T47D (cell line): ENCODE results near the gene PRDM5.
"Not testable (repeated sequence)": the region's sequence is repeated elsewhere in the genome, so short reads cannot be mapped to it uniquely, and the experiment has no call there.

Experiments
- DNase-seq, 2 experiments: peaks; one replicate each; pipeline versions ENCODE4 v3.0.0 to v3.0.0-alpha.2; 2011 to 2012; ENCODE audit warnings: low read depth in 1 of 2, low spot score in 1 of 2
- JUND ChIP-seq: IDR thresholded peaks from 2 replicates; pipeline ENCODE4 v1.6.1; 2012; ENCODE audit warnings: low read depth
- in situ Hi-C: cut with HindIII; loops from 2 replicates; pipeline ENCODE4 v1.10.0; 2016; ENCODE audit warnings: low sequenced_read_pairs, low pct_unique_long_range_greater_than_20kb

Gene PRDM5

DNA sequence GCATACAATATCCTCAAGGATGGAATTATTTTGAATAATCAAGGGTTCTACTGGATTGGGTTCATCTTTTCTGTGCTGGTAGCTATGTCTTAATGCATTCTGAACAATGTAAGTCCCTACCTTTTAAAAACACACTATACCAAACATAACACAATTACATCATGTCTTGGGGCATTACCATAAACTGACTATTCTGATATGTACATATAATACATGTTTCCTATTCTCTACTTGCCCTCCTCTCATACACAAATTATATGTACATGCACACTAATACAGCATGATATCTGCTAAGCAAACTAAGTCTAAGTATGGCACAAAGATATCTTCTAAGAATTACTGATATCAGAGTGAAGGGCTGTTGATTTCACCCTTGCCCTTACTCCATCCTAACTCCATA is 147.1 kb downstream of the PRDM5 start:
- in situ Hi-C loops = no loop called here
- DNase-seq = no peak
- TF ChIP-seq JUND = no peak

DNA sequence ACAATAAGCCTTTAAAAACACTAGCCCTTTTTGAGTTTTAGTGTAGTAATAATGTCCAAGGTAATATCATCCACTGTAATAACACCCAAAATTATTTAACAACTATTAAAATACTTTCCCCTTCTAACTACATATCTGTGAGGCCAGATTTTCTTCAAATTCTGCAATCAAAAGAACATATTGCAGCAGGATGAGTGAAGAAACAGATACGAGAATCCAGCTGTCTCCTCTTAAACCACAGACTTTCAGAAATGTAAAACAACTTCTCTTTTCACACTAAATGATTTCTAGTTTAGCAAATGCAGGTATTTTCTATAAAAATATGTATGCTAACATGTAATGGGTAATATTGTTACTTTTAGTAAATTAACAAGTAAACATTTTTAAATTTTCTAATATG is 148.9 kb downstream of the PRDM5 start:
- TF ChIP-seq JUND = no peak
- in situ Hi-C loops = no loop called here
- DNase-seq = no peak

DNA sequence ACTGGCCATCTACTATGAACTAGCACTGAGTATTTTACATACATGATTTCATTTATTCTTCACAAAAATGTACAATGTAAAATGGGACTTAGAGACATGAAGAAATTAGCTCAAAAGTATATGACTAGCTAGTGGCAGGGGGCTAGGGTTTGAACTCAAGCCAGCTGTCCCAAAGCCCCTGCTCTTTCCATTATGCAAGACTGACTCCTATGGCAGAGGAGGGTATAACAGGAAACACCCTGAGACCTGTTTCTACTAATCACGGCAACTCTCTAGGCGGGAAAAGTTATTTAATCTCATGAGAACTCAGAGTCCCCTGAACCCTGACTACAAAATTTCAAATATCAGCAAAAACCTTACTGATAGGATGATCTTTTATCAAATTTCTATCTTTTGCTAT is 150.6 kb downstream of the PRDM5 start:
- in situ Hi-C loops = no loop called here
- no peak for DNase-seq
- no peak for TF ChIP-seq JUND

DNA sequence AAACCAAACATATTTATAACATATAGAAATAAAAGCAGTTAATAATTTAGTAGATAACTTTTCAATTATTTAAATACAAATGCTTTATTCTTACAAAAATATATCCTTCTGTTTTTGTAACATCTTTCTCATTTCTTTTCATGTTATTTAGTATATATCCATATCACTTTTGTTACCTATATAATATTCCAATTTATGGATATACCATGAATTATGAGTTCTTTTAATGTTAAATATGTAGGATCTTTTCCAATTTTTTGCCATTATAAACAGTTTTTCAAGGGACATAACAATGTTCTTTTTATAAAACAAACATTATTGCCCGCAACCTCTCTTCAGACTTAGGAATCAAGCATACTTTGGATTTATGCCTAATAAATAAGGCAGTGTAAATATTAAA is 151.6 kb downstream of the PRDM5 start:
- in situ Hi-C loops = no loop called here
- TF ChIP-seq JUND = no peak

DNA sequence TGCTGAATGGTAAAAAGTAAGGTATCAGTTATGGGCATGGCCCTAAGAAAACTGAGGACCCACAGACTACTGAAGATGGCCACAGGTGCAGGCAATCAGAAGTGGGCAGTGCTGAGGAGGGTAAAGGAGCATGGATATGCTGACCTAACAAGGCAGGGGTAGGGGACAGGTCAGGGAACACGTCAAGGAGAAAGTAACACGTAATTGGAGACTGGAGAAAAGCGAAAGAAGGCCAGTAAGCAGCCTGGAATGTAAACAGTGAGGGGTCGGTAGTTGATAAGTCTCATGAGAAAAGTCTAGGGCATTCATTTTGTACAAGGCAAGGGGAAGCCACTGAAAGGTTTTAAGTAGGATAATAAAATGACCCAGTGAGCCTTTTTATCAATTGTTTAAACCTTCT is 153.3 kb downstream of the PRDM5 start:
- DNase-seq = no peak
- TF ChIP-seq JUND = no peak
- in situ Hi-C loops = no loop called here

More for the DNA sequence above, 151.6 kb downstream of the PRDM5 start:
- no peak for DNase-seq

DNA sequence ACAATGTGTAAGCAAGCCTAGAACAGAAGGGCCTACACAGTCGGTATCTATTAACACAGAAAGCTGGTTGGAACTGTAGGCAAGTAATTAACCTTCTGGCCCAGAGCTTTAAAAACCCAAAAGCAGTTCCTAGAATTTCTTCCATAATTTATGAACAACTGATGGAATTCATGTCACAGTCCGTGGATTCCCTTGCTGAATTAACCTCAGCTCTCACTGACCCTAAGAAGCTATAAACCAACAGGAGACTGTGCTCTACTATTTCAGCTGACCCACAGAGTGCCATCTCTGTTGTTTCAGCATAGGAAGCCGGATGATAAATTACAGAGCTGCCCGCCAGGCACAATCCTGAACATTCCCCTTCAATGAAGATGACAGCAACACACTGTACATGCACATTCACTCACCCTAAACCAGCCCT is 157.3 kb downstream of the PRDM5 start:
- no peak for TF ChIP-seq JUND
- in situ Hi-C loops = no loop called here
- DNase-seq = no peak

DNA sequence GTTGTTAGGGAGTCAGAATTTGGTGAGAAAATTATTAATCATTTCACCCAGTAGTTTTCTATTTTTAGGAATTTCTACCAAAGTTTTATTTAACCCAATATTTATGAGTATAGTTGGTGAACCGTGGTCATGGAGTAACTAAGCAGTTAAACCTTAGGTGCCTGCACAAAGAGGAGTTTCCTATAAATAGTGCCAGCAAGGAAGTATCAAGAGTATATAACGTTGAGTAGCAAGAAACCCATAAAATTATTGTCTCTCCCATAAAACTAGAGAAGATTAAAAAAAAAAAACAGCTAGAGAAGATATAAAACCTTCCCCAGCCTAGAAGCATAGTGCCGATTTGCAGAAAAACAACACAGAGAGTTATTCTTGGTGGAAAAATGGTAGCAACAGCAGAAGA is 158.9 kb downstream of the PRDM5 start:
- DNase-seq = no peak
- in situ Hi-C loops = no loop called here
- TF ChIP-seq JUND = no peak

DNA sequence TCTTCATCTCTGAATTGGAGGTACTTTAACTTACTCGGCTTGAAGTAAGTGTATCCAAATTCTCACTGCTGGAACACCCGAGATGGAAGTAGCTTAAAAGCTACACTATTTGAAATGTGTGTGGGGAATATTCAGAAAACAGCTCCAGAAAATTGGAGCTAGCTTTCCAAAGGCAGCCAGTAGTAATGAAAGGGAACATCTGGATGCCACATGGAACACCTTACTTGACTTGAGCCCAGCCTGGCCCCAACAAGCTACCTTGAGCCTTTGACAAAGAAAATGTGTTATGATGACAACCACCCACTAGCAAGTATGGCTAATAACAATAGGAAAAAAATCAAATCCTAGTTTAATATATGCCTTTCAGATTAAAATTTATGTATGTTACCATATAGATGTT is 161.5 kb downstream of the PRDM5 start:
- in situ Hi-C loops = no loop called here
- DNase-seq = no peak
- TF ChIP-seq JUND = no peak

DNA sequence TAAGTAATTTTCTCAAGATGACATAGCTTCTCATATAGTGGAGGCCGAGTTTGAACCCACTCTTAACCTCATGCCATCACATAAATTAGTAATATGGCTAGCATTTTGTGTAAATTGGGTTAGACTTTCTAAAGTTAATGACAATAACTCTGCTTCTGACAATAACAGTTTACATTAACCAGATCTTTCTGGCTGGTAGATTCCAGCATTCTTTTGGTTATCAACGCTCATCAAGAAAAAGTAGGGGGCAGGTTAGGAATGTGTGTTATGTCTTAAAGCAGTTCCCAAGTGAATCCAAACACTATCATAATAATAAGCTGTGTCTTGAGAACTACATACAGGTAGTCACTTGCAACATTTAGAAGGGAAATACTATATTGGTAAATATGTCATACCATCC is 162.5 kb downstream of the PRDM5 start:
- TF ChIP-seq JUND = no peak
- in situ Hi-C loops = no loop called here
- no peak for DNase-seq

DNA sequence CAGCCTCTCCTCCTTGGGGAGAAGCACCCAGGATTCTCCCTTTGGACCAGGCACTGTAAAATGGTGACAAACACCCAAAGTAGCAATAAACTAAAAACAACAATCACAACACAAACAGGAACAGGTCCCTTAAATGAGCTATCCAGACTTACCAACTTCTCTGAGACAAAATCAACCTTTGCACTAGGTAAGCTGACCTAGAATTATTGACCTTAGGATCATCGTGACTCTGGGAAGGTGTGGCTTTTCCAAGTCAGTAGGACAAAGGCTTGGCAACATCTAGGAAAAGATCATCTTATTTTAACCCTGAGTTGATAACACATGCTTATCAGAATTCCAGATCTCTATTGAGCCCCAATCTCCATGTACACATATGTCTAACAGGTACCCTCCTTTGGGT is 166.7 kb downstream of the PRDM5 start:
- no peak for DNase-seq
- no peak for TF ChIP-seq JUND
- in situ Hi-C loops = no loop called here

DNA sequence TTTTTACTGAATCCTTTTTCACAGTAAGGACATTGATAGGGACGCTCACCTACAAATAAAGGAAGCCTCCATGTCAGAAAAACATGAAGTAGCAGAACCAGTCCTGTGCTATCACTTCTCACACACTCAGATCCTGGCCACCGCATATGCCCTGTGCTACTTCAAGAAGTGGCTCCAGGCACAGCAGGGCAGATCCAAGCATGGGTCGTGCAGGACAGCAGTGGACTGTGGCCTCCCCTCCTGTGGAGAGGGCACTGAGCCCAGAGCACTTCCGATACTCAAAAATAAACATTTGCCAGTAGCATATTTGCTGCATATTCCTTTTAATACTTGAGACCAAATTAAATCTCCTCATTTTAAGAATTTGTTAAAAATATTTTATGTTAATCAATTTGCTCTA is 167.9 kb downstream of the PRDM5 start:
- in situ Hi-C loops = no loop called here
- DNase-seq = no peak
- no peak for TF ChIP-seq JUND

DNA sequence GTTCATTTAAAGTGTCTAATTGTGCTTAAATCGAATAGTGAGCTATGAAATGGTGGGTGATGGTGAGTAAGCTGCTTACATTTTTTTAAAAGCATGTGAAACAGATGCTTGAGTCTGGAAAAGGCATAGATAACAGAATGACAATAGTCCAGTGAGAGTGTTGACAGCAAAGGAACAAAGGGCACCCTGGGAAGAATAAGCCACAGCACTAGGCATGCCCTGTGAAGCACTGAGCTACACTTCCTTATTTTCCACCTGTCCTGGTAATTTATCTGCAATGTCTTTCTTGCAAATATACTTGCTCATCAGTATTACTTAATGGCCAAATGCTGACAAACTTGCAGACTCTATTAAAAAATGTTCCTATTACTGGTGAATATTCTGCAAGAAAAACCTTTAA is 168.7 kb downstream of the PRDM5 start:
- no peak for TF ChIP-seq JUND
- in situ Hi-C loops = no loop called here
- DNase-seq = no peak

DNA sequence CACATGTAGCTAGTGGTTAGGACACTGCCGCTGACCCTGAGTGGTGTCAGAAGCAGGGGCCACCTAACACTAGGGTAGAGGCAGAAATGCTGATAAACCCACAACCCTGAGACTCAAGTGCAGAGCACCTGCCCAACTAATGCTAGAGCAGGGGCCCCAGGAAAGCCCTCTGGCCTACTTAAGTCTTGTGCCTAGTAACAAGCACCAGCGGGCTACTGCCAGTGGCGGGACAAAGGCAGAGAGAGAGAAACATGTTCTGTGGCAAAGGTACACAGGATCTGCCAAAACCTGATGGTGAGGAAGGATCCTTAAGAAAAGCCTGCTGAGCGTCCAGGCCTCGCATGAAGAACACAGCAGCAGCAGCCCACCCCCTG is 172.4 kb downstream of the PRDM5 start:
- no peak for TF ChIP-seq JUND
- no peak for DNase-seq
- in situ Hi-C loops = no loop called here

DNA sequence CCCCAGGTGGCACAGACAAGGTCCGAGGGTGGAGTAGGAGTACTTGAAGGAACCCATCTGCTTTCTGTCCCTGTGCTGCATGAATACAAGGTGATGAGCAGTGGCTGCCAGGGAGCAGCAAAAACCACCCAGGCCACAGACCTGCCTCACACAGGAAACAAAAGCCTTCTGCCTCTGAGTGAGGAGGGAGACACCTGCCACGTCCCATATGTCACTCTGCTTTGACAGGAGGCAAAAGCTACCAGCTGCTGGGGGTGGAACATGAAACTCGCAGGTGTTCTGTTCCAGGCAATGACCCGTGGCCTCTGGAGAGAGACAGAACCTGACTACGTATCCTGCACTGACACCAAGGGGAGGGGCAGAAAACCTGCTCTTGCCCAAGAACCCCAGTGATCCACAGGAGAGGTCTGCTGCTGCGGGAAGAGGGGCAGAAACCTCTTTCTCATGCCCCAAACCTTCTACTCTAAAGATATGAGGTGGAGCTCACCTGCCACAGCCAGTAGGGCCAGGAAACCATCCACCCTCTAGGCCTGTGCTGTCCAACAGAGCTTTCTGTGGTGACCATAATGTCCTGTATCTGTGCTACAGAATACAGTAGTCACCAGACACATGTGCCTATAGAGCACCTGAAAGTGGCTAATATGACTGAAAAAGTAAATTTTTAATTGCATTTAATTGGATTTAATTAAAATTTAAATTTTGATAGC is 172.9 kb downstream of the PRDM5 start:
- no peak for TF ChIP-seq JUND
- DNase-seq = no peak
- in situ Hi-C loops = no loop called here

DNA sequence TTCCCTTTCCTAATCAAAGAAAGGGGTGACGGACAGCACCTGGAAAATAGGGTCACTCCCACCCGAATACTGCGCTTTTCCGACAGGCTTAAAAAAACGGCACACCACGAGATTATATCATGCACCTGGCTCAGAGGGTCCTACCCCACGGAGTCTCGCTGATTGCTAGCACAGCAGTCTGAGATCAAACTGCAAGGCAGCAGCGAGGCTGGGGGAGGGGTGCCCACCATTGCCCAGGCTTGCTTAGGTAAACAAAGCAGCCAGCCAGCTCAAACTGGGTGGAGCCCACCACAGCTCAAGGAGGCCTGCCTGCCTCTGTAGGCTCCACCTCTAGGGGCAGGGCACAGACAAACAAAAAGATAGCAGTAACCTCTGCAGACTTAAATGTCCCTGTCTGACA is 180.9 kb downstream of the PRDM5 start:
- in situ Hi-C loops, DNase-seq: not testable (repeated sequence)
